ENCODE results near the gene UVSSA.

The UVSSA gene

GRCh38 chr4:1345903-1346780, 866 bp upstream of the UVSSA start:
- DNase-seq (ENCODE audit: low read depth), result no peak

GRCh38 chr4:1347410-1347864, 429 bp downstream of the UVSSA start:
- peak overlapping the region; percentile 54 for H3K4me3 ChIP-seq (ENCODE audit: low read depth, low read length)
- peak; percentile 62 for DNase-seq (ENCODE audit: low read depth)

More at GRCh38 chr4:1345903-1346780, 866 bp upstream of the UVSSA start:
- H3K4me3 ChIP-seq (ENCODE audit: low read depth, low read length), result peak overlapping the region; percentile 84

- peak overlapping the region; percentile 54 for H3K4me3 ChIP-seq (ENCODE audit: low read depth, low read length)
- no peak for DNase-seq (ENCODE audit: low read depth)
Measured at GRCh38 chr4:1348014-1348513, 1.1 kb downstream of the UVSSA start.

- no peak for DNase-seq (ENCODE audit: low read depth)
- H3K4me3 ChIP-seq (ENCODE audit: low read depth, low read length), result no peak overlapping the region
Measured at GRCh38 chr4:1348746-1349145, 1.7 kb downstream of the UVSSA start.

- H3K4me3 ChIP-seq (ENCODE audit: low read depth, low read length), result no peak overlapping the region
- DNase-seq (ENCODE audit: low read depth), result no peak
Measured at GRCh38 chr4:1349359-1350168, 2.6 kb downstream of the UVSSA start.

DNA sequence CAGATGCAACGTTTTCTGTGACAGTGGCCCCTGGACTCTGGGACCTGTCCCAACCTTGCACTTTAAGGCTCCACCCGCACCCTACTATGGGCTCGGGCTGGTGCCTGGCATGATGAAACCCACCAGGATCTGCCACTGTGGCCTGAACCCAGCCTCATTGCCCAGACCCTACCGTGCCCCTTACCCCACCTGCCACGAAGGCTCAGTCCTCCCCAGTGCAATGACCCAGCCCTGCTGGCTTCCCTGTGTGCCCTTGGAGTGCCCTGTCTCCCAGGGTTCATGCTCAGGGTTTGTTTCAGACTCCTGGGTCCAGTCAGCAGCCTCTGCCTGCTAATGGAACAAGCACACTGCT, 3.1 kb downstream of the UVSSA start:
- no peak for DNase-seq (ENCODE audit: low read depth)
- H3K4me3 ChIP-seq (ENCODE audit: low read depth, low read length), result no peak overlapping the region

DNA sequence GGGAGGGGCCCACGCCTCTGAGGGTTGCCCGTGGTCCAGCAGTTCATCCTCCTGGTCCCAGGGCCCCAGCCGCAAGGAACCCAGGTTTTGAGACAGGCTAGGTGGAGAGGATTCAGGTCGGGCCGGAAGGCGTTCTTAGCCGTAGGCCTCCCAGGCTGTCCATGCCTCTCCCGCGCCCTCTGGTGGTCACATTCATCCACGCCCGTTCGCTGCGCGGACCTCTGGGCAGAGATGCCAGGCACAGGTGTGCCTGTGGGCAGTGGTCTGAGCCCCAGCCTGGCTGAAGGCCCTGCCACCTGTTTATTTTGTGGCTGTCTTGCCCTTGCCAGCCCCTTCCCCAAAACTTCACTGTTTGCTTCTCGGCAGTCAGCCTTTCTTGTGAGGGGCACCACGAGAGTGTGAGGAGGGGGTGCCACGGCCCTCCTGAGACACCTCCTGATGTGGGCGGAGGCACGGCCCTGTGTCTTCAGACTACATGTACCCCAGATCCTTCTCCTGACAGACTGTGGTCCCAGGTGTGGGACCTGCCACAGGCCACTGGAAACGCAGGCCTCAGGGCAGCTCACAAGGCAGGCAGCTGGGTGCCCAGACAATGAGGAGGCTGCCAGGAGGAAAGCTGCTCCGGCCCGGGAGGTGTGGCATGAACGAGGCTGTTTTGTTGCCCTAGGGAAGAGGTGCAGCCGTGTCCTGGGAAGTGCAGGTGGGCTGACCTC, 5.0 kb downstream of the UVSSA start:
- no peak for DNase-seq (ENCODE audit: low read depth)
- no peak overlapping the region for H3K4me3 ChIP-seq (ENCODE audit: low read depth, low read length)

DNA sequence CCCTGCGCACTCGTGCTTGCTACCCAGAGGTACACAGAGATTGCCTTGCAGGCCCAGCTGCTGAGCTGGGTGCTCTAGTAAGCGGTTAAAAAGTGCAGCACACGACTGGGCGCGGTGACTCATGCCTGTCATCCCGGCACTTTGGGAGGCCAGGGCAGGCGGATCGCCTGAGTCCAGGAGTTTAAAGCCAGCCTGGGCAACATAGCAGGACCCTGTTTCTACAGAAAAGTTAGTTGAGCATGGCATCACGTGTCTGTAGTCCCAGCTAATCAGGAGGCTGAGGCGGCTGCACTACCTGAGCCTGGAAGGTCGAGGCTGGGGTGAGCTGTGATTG, 5.5 kb downstream of the UVSSA start:
- DNase-seq (ENCODE audit: low read depth), result no peak

DNA sequence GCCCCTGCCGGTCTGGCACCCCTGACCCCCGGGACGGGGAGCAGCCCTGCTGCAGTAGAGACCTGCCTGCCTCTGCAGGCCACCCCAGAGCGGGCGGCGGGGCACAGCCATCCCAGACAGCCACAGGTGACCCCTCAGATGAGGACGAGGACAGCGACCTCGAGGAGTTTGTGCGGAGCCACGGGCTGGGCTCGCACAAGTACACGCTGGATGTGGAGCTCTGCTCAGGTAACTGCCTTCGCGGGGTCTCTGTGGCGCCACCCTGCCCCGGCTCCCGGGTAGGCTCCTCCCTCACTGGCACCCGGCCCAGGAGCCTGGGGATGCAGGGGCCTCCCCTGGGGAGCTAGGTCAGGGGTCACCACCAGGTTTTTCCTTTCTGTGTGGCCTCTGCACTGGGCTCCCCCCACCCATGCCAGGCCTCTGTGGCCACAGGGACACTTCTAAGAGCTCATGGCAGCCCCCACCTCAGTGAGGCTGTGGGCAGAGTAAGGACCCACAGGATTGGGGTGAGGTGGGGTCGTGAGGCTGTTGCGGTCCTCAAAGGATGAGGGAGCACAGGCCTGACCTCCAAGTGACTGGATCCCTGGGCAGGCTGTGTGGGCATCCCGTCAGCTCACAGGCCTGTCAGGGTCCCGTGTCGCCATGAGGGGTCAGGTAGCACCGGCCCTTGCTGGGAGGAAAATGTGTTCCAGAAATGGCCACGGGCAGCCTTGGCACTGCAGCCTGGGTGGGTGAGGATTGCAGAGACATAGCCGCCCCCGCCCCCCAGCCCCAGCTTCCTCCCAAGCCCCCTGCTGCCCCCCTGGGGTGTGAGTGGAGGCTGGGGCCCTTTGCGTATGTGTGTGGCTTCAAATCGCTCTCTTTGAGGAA, 6.4 kb downstream of the UVSSA start:
- DNase-seq (ENCODE audit: low read depth), result no peak
- no peak overlapping the region for H3K4me3 ChIP-seq (ENCODE audit: low read depth, low read length)

More for the DNA sequence above, 5.5 kb downstream of the UVSSA start:
- H3K4me3 ChIP-seq (ENCODE audit: low read depth, low read length), result no peak overlapping the region

DNA sequence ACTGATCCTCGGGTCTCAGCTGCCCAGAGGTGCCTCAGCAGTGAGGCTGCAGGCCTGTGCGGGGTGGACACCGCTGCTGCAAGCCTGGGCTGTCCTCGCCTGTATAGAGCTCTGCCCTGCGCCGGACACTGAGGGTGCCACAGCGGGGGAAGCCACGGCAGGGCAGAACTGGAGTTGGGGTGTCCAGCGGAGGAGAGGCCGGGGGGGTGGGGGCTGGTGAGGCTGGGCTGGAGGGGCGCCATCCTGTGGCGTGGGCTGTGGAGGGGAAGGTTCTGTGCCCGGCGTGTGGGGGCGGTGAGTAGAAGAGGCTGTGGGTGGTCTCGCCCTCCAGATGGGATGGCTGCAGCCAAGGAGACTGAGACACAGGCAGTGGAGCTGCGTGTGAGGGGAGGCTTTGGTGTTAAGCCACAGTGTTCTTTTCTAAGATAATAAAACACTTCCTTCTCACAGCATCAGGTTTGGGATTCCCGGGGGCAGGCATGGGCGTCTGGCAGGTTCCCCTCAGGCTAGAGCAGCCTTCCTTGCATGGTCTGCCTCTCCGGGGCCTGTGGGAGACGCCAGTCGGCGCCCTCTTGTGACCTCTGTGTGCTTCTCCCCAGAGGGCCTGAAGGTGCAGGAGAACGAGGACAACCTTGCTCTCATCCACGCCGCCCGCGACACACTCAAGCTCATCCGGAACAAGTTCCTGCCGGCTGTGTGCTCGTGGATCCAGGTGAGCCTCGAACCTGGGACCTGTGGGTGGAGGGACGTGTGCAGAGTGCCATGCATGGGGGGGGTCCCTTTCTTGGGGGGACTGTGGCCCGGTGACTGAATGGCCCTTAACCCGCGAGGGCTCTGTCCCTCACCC, 7.4 kb downstream of the UVSSA start:
- no peak for DNase-seq (ENCODE audit: low read depth)
- no peak overlapping the region for H3K4me3 ChIP-seq (ENCODE audit: low read depth, low read length)

- no peak for DNase-seq (ENCODE audit: low read depth)
- H3K4me3 ChIP-seq (ENCODE audit: low read depth, low read length), result no peak overlapping the region
Measured at GRCh38 chr4:1354983-1355275, 7.9 kb downstream of the UVSSA start.

DNA sequence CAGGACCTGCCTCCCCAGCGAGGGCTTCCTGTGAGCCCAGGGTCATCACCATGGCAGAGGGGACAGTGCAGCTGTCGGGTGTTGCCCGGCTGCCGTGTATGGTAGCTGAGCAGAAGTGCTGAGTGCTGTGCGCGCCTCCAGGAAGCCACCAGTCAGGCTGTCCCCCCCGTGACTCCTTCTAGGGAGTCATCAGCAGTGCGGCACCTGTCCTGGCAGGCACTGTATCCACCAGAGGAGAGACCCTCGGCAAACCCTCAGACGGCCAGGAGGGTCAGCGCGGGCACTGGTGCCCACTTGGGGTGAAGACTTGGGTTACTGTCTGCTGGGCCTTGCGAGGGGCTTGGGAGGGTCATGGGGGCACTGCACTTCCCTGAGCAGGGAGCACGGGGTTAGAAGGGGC, 8.4 kb downstream of the UVSSA start:
- H3K4me3 ChIP-seq (ENCODE audit: low read depth, low read length), result no peak overlapping the region
- no peak for DNase-seq (ENCODE audit: low read depth)

DNA sequence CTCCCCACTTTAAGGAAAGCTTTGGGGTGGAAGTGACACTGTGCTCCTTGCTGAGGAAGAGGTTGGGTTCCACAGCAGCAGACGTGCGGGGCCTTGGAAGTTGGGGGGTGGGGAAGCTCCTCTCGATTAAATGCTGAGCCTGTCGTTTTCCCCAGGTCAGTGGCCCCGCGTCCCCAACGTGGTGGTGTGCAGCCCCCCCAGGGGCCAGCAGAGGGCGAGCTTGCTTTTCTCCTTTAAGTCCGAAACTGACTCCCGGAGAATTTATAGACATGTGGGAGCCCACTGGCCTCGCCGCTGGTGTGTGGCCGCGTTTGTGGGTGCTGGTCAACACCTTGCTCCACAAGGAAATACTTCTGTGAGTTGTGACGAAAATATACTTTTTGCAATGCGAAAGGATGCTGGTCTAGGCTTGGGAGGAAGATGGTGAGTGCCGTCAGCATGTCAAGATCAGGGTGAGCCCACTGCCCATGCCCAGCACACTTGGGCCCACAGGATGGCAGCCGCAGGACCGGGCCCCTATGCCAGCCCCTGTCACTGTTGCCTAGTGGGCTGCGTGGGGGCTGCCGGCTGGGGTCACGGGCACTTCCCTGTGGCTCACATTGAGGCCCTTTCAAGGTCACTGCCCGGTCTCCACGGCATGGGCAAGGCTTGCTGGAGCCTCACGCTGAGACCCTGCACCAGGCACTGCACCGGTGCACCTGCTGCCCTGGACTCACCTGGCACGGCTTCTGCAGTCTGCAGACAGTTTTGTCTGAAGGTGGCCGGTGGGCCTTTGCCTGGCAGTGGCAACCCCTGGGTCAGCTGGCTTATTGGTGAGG, 9.4 kb downstream of the UVSSA start:
- DNase-seq (ENCODE audit: low read depth), result no peak
- no peak overlapping the region for H3K4me3 ChIP-seq (ENCODE audit: low read depth, low read length)

DNA sequence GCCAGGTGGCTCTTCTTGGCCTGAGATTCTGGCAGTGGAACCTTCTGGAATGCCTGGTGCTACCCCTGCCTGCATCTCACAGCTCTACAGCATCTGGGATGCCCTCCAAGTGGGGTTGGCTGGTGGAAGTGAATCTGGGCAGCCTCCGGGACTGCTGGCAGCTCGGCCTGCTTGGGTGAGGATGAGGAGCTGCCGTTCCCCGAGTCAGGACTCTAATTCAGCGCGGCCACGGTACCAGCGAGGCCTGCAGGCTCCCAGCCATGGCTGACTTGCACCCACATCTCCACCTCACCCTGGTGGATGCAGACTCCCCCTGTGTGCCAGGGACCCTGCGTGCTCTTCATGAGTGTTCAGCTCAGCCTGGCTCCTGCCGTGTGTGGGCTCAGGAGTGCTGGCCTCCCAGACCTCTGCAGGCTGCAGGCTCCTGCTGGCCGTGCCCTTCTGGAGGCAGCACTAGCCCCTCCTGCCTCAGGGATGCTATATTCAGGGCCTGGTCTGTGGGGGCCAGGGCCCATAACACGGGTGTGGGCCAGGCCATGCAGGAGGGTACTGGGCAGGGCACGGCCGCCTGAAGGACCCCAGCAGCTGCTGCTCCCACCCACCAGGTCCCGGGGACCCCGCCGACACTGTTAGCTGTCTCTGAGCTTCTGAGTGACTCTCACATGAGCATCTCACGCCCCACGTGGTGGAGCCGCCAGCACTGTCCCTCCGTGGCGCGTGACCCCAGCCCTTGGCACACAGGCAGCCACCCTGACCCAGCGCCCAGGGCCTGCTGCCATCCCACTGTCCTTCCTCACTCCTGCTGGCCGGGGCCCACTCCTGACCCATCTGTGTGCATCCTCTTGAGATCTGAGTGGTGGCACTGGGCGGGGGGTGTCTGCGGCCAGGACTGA, 10.6 kb downstream of the UVSSA start:
- DNase-seq (ENCODE audit: low read depth), result no peak
- H3K4me3 ChIP-seq (ENCODE audit: low read depth, low read length), result no peak overlapping the region

DNA sequence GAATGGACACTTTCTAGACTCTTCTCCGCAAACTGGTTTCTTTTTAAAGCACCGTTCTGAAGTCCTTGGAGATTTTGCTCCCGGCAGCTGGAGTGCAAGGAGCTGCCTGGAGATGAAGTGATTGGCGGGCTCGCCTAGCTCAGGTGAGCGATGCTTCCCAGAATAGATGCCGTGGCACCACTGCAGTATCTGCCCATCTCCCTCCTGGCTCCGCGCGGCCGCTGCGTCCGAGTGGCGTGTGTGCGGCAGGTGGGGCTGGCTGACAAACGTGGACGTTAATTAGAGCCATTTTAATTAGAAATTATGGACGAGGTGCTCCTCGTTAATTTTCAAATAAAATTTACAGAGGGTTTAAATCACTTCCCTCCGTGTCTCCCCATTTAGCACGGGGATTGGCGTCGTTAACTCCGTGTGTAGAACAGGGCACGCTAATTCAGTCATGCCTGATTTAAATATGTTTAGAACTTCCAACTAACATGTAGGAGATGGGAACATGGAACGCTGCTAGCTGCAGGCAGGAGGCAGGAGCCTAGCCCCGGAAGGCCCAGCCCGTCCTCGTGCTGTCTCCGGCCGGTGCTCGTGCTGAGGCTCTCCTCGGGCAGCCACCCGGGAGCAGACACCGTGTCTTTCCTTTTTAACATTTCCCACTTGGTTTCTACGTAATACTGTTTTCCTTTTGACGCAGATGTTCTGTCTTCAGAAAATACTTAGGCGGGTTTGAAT, 11.6 kb downstream of the UVSSA start:
- no peak overlapping the region for H3K4me3 ChIP-seq (ENCODE audit: low read depth, low read length)
- no peak for DNase-seq (ENCODE audit: low read depth)

GRCh38 chr4:1359144-1359501, 12.1 kb downstream of the UVSSA start:
- no peak for DNase-seq (ENCODE audit: low read depth)
- no peak overlapping the region for H3K4me3 ChIP-seq (ENCODE audit: low read depth, low read length)

All from skeletal muscle cell (primary cell).